HEK293 (cell line): ENCODE results near the gene HBEGF.

Experiments
- PRDM2 ChIP-seq: fragments of 450-650 bp; formaldehyde crosslinking; IDR thresholded peaks from 2 replicates; pipeline ENCODE4 v1.5.1; 2016; ENCODE audit warnings: missing biosample characterization, missing genetic modification characterization, borderline replicate concordance
- PRDM6 ChIP-seq: fragments of 450-650 bp; formaldehyde crosslinking; IDR thresholded peaks from 2 replicates; pipeline ENCODE4 v1.5.1; 2017; ENCODE audit warnings: missing biosample characterization, missing genetic modification characterization
- REST ChIP-seq: fragments of 450-650 bp; formaldehyde crosslinking; IDR thresholded peaks from 2 replicates; pipeline ENCODE4 v1.5.1; 2016; ENCODE audit warnings: missing biosample characterization, missing genetic modification characterization
- SALL2 ChIP-seq: fragments of 450-650 bp; formaldehyde crosslinking; IDR thresholded peaks from 2 replicates; pipeline ENCODE4 v1.5.0; 2017; ENCODE audit warnings: missing biosample characterization, mild to moderate bottlenecking, missing genetic modification characterization, borderline replicate concordance
- ZFP37 ChIP-seq: fragments of 450-650 bp; formaldehyde crosslinking; IDR thresholded peaks from 2 replicates; pipeline ENCODE4 v1.5.1; 2016; ENCODE audit warnings: missing biosample characterization, missing genetic modification characterization
- ZNF530 ChIP-seq: fragments of 450-650 bp; formaldehyde crosslinking; IDR thresholded peaks from 2 replicates; pipeline ENCODE4 v1.5.1; 2016; ENCODE audit warnings: low read depth, missing biosample characterization, missing genetic modification characterization
- TF ChIP-seq, protein P1 (sequence below): fragments of 450-650 bp; formaldehyde crosslinking; IDR thresholded peaks from 2 replicates; pipeline ENCODE4 v1.5.1; 2016; ENCODE audit warnings: missing biosample characterization, missing genetic modification characterization
- TF ChIP-seq, protein P2 (sequence below): fragments of 450-650 bp; formaldehyde crosslinking; IDR thresholded peaks from 2 replicates; pipeline ENCODE4 v1.5.1; 2016; ENCODE audit warnings: missing biosample characterization, missing genetic modification characterization

DNA sequence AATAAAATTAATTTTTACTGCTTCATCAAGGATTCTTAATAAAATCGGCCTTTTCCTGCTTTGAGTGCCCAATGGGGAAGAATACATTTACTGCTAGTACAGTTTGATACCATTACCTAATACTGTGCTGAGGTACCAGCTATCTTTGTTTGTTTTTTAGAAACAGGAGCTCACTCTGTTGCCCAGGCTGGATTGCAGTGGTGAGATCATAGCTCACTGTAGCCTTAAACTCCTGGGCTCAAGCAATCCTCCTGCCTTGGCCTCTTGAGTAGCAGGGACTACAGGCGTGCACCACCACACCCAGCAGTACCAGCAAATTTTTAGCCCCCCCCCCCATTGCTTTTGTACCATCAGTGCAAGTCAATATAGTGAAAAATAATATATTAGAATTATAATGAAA lies 41.6 kb upstream of the HBEGF start:
- TF ChIP-seq ZFP37 (no peak), PRDM2 (tag by site-specific recombination) (no peak), ZNF530 (tag by site-specific recombination) (no peak), REST (no peak), SALL2 (tag by site-specific recombination) (no peak), PRDM6 (tag by site-specific recombination) (no peak)
- TF ChIP-seq, protein P1, sequence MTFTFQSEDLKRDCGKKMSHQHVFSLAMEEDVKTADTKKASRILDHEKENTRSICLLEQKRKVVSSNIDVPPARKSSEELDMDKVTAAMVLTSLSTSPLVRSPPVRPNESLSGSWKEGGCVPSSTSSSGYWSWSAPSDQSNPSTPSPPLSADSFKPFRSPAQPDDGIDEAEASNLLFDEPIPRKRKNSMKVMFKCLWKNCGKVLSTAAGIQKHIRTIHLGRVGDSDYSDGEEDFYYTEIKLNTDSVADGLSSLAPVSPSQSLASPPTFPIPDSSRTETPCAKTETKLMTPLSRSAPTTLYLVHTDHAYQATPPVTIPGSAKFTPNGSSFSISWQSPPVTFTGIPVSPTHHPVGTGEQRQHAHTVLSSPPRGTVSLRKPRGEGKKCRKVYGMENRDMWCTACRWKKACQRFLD (tag by site-specific recombination) = no peak
- TF ChIP-seq, protein P2, sequence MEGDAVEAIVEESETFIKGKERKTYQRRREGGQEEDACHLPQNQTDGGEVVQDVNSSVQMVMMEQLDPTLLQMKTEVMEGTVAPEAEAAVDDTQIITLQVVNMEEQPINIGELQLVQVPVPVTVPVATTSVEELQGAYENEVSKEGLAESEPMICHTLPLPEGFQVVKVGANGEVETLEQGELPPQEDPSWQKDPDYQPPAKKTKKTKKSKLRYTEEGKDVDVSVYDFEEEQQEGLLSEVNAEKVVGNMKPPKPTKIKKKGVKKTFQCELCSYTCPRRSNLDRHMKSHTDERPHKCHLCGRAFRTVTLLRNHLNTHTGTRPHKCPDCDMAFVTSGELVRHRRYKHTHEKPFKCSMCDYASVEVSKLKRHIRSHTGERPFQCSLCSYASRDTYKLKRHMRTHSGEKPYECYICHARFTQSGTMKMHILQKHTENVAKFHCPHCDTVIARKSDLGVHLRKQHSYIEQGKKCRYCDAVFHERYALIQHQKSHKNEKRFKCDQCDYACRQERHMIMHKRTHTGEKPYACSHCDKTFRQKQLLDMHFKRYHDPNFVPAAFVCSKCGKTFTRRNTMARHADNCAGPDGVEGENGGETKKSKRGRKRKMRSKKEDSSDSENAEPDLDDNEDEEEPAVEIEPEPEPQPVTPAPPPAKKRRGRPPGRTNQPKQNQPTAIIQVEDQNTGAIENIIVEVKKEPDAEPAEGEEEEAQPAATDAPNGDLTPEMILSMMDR (tag by site-specific recombination) = no peak
